GM21723 (cell line): ENCODE data around the gene OR4A47.
"Not testable (repeated sequence)": the region's sequence is repeated elsewhere in the genome, so short reads cannot be mapped to it uniquely, and the experiment has no call there.

Experiments used
- ATAC-seq: cut with Tn5 transposase; IDR thresholded peaks from one replicate; pipeline ENCODE4 v1.9.1; 2021; ENCODE audit warnings: mild to moderate bottlenecking, moderate library complexity; ENCODE audit not compliant: unreplicated experiment

OR4A47 gene, protein sequence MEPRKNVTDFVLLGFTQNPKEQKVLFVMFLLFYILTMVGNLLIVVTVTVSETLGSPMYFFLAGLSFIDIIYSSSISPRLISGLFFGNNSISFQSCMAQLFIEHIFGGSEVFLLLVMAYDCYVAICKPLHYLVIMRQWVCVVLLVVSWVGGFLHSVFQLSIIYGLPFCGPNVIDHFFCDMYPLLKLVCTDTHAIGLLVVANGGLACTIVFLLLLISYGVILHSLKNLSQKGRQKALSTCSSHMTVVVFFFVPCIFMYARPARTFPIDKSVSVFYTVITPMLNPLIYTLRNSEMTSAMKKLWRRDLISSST

DNA sequence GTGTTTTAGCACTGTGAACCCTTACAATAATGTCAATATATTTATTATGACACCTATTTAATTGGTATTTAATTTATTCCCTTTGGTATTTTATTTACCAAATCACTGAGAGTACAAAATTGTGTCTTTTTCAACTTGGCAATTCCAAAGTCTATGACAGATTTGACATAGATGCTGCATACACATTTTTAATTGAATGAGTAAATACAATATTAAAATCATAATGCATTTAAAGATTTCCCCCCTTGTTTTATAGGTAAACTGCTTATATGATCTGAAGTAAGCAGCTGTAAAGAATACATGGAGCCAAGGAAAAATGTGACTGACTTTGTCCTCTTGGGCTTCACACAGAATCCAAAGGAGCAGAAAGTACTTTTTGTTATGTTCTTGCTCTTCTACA lies at the start of gene OR4A47:
Gene OR4A47 (plus strand): TSS at position 301 of the 400 bp plus-strand sequence. CDS start 0 bp downstream, at position 301.
- not testable (repeated sequence) for ATAC-seq

DNA sequence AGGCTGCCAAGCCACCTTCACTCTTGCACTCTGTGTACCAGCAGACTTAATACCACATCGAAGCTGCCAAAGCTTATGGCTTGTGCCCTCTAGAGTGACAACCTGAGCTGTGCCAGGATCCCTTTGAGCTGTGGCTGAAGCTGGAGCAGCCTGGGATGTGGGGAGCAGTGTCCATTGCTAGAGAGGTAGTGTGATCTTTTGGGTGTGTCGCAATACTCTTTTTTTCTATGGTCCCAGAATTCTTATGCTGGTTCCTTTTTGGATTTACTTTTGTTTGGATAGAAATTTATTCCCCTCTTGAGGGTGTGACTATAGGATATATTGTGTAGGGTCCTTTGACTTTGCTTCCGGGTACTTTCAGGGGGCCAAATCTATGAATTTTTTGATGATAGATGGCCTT lies 32.7 kb upstream of the OR4A47 start:
- ATAC-seq, result not testable (repeated sequence)

DNA sequence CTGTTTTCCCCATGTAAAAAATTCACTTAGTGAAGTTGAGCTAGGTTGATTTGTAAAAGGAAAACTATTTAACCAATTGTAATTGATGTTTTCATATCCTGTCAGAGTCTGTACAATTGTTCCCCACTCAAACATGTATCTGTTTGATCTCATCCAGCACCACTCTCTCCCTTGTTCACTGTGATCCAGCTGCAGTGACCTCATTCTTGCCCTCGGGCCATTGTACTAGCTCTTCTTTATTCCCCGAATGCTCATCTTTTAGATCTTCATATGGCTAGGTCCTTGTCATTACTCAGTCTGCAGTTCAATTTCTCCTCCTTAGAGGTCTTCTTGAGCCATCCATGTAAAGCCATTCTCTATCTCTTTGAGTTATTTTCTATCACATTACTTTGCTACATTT lies 14.6 kb upstream of the OR4A47 start:
- ATAC-seq, result not testable (repeated sequence)

DNA sequence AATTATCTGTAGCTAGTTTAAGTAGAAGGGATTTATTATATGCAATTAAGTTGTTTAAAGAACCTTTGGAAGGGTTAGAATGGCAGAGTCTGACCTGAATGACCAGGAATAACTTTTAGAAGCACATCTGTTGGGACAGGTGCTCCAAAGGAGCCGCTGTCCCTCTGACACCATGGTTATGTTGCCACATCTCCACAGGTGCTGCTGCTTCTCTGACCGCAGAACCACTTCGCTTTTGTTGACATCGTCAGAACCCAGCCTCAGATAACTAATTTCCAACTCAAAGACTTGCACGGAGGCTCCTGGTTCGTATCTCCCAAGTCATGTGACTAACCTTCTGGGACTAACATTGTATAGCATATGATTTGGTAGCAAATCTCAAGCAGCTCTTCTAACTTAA lies 13.9 kb upstream of the OR4A47 start:
- not testable (repeated sequence) for ATAC-seq

DNA sequence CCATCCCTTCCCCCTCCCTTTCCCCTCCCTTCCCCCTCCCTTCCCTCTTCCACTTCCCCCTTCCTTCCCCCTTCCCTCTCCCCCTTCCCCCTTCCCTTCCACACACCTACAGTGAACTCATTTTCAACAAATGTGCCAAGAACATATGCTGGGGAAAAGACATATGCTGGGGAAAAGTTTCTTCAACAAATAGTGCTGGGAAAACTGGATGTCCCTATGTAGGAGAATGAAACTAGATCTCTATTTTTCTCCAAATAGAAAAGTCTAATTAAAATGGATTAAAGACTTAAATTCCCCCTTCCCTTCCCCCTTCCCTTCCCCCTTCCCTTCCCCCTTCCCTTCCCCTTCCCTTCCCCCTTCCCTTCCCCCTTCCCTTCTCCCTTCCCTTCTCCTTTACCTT lies 17.6 kb downstream of the OR4A47 start:
- ATAC-seq, result not testable (repeated sequence)

DNA sequence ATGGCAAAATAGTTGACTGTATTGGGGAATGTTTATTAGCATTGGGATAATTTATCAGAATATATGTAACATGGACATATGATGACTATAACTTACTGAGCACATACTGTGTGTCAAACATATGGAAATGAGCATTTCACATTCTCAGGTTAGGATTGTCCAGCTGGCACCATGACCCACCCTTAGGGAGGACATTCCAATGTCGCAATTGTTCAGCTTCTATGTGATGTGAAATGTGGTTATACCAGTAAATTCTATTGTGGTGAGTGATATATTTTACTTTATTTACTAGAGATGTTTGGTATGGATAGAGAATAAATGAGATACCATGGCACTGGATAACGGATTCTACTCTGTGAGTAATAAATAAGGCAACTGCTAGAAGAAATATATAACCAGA lies 50.4 kb downstream of the OR4A47 start:
- ATAC-seq, result no peak
